ENCODE results near the gene PTPRG. TPM values are rescaled to one million over a fixed set of nuclear protein-coding genes. Genes with fewer than 3 reads are reported as not detected.

Gene PTPRG
- total and polyA plus RNA-seq, 2 of the 13 experiments (the other 11 are each of a cell fraction or from before 2014, with no cell fraction given): 8.0 to 25.3 TPM

- ChIA-PET CTCF (ENCODE audit: low intra/inter-chr PET ratio, low total read pairs) (no interaction called here), POLR2A (interaction anchor here (1.6 kb wide), 1 partner anchor 10 kb away, joined by 4 read pairs; the partner anchor contains the start of gene PTPRG)
- H3K36me3 ChIP-seq (replicated peaks in 1 of 2; ENCODE audit: control insufficient read depth in 1 of 2, insufficient read depth in 2 of 2, low read length in 2 of 2): no peaks in the 10 kb centered on the region; a peak in 1 of 5 replicates
- in situ Hi-C loops (cut with HindIII; ENCODE audit: extremely low pct_ligation_motif_present, low pct_unique_long_range_greater_than_20kb) (loop anchor here (25.0 kb wide), 1 partner anchor 616 kb away; no protein-coding TSS in a partner anchor), intact Hi-C loops (cut with micrococcal nuclease; ENCODE audit: unreplicated experiment) (no loop called here)
- BruUV-seq (replicated peaks): no TSS peak
- FAIRE-seq (no peak), ATAC-seq (no peak), DNase-seq (ENCODE audit: low spot score) (no peak)
- H3K4me2 ChIP-seq (ENCODE audit: low read depth, low read length): no peak overlapping the region
- H3K9ac ChIP-seq (ENCODE audit: insufficient read depth, low read depth, low read length): no peak overlapping the region
- H3K27ac ChIP-seq (ENCODE audit: extremely low read length, insufficient read depth, low read length): no peak overlapping the region
- no peaks in the 10 kb centered on the region; the same call in 1 of the 2 replicates for H4K20me1 ChIP-seq (ENCODE audit: insufficient read depth, low read length)
- H3K79me2 ChIP-seq (ENCODE audit: insufficient read depth, low read length): peaks cover 73% of the 10 kb centered on the region
- no peaks in the 10 kb centered on the region for H3K27me3 ChIP-seq (ENCODE audit: control insufficient read depth in 1 of 2, insufficient read depth in 2 of 2, low read length in 2 of 2)
- H3K4me3 ChIP-seq (replicated peaks in 1 of 3; ENCODE audit: insufficient read depth in 1 of 3, low read depth in 2 of 3, low read length in 3 of 3): no peak overlapping the region
- no peaks in the 10 kb centered on the region for H3K9me3 ChIP-seq (ENCODE audit: low read length)
- WGBS (ENCODE audit: low lambda C conversion rate): 98% methylated on average over 5 of the region's 5 CpGs
- peaks cover 19% of the 10 kb centered on the region for H3K4me1 ChIP-seq (ENCODE audit: insufficient read depth, low read length)
- no peak overlapping the region for H2AFZ ChIP-seq (ENCODE audit: low read length)
- no peak for TF ChIP-seq HNF4G (IDR thresholded peaks at IDR 0.05; ENCODE audit: borderline replicate concordance, low read depth, low read length)
- TF ChIP-seq HNF4G (CRISPR knock-in tag; IDR thresholded peaks at IDR 0.05; ENCODE audit: borderline replicate concordance, low read depth): no peak
- no peak for TF ChIP-seq NFRKB (IDR thresholded peaks at IDR 0.05)
- TF ChIP-seq KDM3A (CRISPR knock-in tag; IDR thresholded peaks at IDR 0.05; ENCODE audit: low read depth): no peak
- no peak for TF ChIP-seq ZBED4 (CRISPR knock-in tag; IDR thresholded peaks at IDR 0.05; ENCODE audit: borderline replicate concordance)
- no peak for TF ChIP-seq BRCA1 (CRISPR knock-in tag; IDR thresholded peaks at IDR 0.05)
- no peak for TF ChIP-seq FOXP1 (IDR thresholded peaks at IDR 0.05)
- TF ChIP-seq FOXP1 (CRISPR knock-in tag; IDR thresholded peaks at IDR 0.05): no peak
- TF ChIP-seq IRF9 (CRISPR knock-in tag; IDR thresholded peaks at IDR 0.05; ENCODE audit: borderline replicate concordance): no peak
- no peak for TF ChIP-seq ZNF224 (CRISPR knock-in tag; IDR thresholded peaks at IDR 0.05)
- no peak for TF ChIP-seq BHLHE40 (IDR thresholded peaks at IDR 0.05; ENCODE audit: low read length)
- TF ChIP-seq MXD3 (CRISPR knock-in tag; IDR thresholded peaks at IDR 0.05): no peak
- TF ChIP-seq NR2F1 (CRISPR knock-in tag; IDR thresholded peaks at IDR 0.05): no peak
- no peak for TF ChIP-seq CSRNP1 (CRISPR knock-in tag; IDR thresholded peaks at IDR 0.05)
- no peak for TF ChIP-seq SPEN (CRISPR knock-in tag; IDR thresholded peaks at IDR 0.05; ENCODE audit: low read depth)
Measured at GRCh38 chr3:61571516-61572336, 10.4 kb downstream of the PTPRG start.

Measured in HepG2 (cell line).